COLO829 (cell line): ENCODE measurements around the gene DAB2IP.
"Not testable (repeated sequence)": the region's sequence is repeated elsewhere in the genome, so short reads cannot be mapped to it uniquely, and the experiment has no call there.

ENCODE experiments used
- DNase-seq: peaks from one replicate; pipeline ENCODE4 v3.0.0; 2012; ENCODE audit warnings: low spot score

DAB2IP gene

GRCh38 chr9:121626012-121626411 lies 25.4 kb upstream of the DAB2IP start:
- DNase-seq = no peak

DNA sequence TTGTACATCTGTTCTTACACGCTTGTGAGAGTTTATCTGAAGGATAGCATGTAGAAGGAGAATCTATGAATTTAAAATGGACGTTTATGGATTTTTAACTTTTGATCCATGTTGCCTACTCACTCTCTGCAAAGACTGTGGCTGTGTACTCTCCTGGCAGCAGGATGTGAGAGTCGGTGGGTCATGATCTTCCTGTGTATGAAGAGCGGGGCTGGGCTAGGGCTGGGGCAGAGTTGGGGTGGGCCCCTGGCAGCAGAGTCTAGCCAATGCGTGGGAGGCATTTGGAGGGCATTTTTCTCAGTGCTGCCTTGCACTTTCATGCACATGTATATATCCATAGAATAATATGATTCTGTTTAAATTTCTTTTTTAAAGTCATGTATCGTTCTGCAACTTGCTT lies 24.0 kb upstream of the DAB2IP start:
- no peak for DNase-seq

DNA sequence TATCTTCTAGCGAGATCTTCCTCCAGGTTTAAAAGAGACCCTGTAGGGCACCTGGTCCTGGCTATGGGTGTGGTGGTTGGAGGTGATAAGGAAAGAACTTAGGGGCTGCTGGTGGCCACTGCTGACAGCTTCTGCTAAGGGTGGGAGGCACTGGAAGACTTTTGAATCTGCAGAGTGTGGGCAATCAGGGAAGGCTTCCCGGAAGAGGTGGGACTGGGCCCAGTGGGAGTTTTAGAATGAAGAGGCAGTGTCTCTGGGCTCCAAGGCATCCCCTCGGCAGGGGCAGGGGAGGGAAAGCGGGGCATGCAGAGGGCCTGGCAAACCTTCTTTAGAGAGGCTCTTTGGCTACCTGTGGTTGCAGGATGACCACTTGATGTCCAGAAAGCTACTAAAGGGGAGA lies 23.0 kb upstream of the DAB2IP start:
- no peak for DNase-seq

DNA sequence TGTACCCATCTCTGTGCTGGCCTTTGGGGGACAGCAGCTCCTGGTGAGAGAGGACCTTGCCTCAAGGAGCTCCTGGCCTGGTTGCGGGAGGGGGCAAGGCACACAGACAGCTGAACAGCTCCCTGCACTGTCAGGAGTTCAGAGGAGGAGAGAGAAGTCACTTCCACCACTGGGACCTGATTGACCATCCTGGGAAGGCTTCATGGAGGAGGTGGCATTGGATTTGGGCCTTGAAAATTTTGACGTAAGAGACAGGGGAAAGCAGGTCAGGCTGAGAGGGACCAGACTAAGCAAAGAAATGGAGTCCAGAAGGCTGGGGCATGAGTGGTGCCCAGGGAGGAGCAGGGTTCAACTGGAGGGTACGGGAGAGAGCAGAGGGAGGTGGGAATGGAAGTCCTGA lies 20.3 kb upstream of the DAB2IP start:
- no peak for DNase-seq

GRCh38 chr9:121631978-121632418 lies 19.4 kb upstream of the DAB2IP start:
- DNase-seq = no peak

DNA sequence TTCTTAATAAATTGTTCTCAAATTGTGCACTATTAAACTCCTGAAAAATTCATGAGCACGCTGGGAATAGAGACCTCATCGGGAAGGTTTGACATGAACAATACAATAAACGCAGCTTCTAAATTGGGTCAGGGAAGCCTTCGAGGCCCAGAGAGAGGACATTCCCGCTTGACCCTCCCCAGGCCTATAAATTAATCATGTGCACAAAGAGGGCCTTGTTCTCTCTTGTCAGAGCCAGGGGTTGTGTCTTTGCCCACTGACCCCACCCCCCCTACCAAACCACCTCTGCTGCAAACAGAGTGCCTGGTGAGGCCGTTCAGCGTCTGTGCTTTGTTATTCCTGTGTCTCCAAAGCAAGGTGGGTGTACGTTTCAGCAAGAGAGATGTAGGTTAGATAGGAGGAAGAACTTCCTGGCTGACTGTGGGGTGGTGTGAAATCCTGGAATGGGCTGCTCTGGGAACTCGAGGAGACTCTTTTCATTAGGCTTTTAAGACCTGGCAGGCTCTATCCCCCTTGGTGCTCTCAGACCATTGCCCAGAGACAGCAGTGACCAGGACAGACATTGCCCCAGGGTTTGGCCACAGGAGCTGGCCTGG lies 18.2 kb upstream of the DAB2IP start:
- DNase-seq = peak; percentile 93

GRCh38 chr9:121633736-121634135 lies 17.7 kb upstream of the DAB2IP start:
- DNase-seq = no peak

GRCh38 chr9:121634329-121635261 lies 16.8 kb upstream of the DAB2IP start:
- no peak for DNase-seq

GRCh38 chr9:121635300-121635876 lies 16.0 kb upstream of the DAB2IP start:
- no peak for DNase-seq

- no peak for DNase-seq
Observed at GRCh38 chr9:121636341-121636865, 15.0 kb upstream of the DAB2IP start.

GRCh38 chr9:121636978-121637712 lies 14.3 kb upstream of the DAB2IP start:
- DNase-seq = no peak

DNA sequence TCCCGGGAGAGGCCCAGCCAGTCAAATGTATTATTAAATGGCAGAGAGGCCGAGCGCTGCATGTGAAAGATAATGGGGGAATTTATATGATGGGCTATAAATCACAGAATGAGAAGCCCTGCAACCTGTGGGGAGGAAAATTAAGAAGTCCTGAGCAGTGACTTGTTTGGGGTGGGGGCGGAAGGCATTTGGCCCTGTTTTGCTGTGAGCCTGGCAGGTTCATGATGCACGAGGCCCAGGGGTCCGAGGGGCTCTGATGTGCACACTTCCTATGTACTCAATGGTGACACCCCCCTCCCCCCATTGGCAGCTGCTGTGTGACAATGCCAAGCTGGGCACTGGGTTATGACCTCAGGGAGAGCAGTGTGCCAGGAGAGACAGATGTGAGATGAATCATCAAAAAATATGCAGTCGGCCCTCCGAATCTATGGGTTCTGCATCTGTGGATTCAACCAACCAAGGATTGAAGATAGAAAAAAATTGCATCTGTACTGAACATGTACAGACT lies 13.7 kb upstream of the DAB2IP start:
- no peak for DNase-seq

- no peak for DNase-seq
Observed at GRCh38 chr9:121638399-121638798, 13.0 kb upstream of the DAB2IP start.

DNA sequence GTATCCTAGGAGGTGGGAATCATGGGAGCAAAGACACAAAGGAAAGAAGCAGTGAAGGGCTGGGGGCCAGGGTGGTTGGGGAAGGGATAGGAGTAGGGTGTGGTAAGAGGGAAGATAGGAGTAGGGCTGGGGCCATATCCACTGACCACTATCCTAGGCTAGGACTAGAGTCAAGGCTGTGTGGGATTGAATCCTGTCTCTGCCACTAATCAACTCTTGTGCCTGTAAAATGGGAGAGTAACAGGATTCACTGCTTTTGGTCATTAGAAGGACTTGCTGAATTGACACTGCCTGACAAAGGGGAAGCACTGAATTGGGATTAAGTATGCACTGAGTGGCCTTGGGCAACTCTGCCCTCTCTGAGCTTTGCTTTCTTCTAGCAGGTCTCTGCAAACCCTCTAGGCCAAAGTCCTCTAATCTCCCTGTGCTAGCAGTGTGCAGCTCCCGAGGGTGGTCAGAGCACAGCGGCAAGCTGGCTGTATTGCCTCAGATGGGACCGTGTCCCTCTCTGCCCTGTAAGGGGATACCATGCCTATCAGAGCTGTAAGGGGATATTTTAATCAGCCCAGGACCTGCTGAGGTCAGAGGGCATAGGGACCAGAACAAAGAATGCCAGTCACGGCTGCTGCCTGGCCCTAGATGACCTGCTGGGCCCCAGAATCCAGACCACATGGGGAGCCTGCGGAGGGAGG lies 12.4 kb upstream of the DAB2IP start:
- no peak for DNase-seq

DNA sequence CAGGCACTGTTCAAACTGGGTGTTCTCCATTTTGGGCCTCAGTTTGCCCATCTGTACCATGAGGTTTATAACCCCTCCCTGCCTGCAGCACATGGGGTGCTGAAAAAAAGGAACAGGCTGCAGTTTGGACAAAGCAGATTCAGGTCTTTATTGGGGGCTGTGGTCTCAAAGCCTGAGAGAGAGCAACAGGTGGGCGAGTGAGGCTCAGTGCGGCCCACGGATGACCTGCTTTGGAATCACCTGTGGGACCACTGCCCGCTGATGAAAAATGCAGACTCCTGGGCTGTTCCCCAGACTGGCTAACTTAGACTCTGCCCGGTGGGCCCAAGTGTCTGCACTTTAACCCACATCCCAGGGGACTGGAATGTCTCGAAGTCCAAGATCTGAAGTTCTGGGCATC lies 11.8 kb upstream of the DAB2IP start:
- no peak for DNase-seq

GRCh38 chr9:121640076-121640475 lies 11.4 kb upstream of the DAB2IP start:
- no peak for DNase-seq

- no peak for DNase-seq
Observed at GRCh38 chr9:121640491-121641223, 10.8 kb upstream of the DAB2IP start.

GRCh38 chr9:121641224-121641611 lies 10.2 kb upstream of the DAB2IP start:
- no peak for DNase-seq

DNA sequence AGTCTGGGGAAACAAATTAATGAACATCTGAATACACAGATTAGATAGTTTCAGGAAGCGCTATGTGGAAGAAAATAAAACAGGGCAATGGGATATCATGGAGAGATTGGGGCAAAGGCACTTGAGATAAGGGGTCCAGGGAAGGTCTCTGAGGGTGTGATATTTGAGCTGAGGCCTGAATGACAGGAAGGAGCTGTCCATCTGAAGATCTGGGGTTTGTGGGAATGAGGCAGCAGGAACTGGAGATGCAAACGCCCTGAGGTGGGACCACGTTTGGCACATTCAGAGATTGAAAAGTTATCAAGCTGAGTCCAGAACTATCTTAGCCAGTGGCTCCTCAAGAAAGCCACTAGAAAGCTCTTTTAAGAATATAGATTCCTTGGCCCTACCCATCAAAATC lies 8.7 kb upstream of the DAB2IP start:
- no peak for DNase-seq

DNA sequence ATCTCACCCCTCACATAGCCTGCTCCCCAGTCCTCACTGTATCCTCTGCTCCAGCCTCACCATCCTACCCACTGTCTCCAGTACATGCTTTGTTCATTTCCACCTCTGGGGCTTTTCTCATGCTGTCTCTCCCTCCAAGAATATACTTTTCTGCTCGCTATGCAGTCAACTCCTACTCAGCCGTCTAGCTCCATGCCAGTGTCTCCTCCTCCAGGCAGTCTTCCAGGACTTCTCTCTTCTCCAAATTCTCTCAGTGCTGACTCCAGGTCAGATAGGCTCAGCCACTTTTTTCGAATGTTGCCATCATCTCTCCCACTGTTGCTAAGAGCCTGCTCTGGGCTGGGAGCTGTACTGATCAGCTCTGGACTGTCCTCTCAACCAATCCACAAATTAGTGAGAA lies 8.0 kb upstream of the DAB2IP start:
- DNase-seq = no peak

- not testable (repeated sequence) for DNase-seq
Observed at GRCh38 chr9:121644040-121644439, 7.4 kb upstream of the DAB2IP start.
